Measurements from ENCODE around the gene C1orf216.
"Not testable (repeated sequence)": the region's sequence is repeated elsewhere in the genome, so short reads cannot be mapped to it uniquely, and the experiment has no call there.

The C1orf216 gene, protein sequence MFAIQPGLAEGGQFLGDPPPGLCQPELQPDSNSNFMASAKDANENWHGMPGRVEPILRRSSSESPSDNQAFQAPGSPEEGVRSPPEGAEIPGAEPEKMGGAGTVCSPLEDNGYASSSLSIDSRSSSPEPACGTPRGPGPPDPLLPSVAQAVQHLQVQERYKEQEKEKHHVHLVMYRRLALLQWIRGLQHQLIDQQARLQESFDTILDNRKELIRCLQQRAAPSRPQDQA

DNA sequence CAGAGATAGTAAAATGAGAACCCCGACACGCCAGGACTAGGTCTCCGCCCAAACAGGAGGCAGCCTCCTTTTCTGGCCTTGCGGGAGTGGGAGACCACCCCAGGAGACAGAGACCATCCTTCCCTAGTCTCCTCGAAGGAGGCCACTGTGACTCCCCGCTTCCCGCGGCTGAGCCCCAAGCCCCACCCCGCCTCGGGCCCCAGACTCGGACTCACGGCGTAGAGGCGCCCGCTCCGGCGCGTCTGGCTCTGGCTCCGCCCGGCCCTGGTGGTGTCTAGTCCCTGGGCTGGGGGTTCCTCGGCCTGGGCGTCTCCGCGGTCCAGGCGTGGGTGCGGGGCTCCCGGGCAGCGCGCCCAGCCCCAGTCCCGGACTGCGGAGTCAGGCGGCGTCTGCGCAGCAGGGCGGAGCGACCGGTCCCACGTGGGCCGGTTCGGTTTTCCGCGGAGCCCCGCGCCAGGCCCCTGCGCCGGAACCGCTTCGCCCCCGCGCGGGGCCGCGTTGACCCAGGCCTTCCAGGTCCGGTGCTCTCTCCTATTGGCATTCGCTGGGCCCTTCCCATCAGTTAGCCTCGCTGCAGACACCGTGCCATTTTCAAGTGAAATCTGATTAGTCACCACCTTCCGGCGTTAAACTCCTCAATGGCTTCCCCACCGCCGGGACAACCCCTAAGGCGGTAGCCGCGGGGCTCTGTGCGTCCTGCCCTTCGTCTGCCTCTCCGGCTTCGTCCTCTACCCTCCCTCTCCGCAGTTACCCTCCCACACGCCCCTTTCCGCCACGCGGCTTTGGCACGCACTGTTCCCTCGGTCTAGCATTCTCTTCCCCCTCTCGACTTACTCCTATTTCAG lies at the start of gene C1orf216:
Gene C1orf216 (minus strand): TSS at position 393 of the 845 bp plus-strand sequence. CDS start 2,563 bp downstream, outside the sequence.
- peak; percentile 78 for DNase-seq

DNA sequence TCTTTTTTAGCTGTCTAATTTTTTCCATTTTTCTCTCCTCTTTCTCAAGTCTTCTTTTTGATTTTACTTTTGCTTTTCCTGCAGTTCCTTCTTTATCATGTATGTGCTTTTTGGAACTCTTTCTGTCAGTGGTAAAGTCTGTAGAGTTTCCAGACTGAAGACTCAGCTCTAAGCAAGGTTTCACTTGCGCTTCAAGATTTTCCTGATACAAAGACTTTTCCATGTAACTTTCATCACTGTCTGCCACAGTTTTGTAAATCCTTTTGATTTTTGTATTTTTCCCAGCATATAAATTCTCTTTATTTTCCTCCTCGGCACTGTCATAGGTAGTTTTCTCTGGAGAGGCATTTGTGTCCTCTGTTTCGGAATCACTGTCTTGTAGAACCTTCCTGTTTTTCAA lies 45.6 kb upstream of the C1orf216 start:
- no peak for DNase-seq

DNA sequence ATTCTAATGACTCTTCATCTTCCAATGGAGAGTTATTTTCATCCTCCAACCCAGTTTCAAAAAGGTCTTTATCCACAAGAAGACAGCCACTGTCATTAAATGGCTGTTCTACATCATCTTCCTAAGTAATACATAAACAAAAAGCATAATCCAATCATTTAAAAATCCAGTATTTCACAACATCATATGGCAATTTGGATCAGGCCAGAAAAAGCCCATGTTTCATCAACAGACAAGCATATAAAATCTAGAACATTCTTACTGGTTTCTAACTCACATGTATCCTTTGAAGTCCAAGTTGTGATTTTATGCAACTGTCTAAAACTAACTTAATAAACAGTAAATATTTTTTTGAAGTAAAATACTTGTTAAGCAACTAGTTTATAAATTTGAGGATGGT lies 44.5 kb upstream of the C1orf216 start:
- no peak for DNase-seq

DNA sequence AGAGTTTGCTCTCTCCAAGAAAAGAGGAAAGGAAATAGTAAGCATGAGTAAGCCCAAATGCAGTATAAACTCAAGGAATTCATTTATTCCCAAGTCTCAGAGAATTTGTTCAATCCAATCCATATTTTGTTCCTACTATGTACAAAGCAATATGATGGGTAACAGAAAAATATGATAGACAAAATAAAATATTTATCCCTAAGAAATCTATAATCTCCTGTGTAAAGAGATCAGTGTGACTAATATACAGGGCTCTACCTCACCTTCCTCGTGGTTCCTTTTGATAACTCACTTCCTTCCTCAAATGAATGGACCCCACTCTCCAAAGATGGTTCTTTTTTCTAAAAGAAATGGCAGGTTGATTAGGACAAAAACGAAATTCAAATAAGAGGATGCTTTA lies 43.5 kb upstream of the C1orf216 start:
- DNase-seq: no peak

DNA sequence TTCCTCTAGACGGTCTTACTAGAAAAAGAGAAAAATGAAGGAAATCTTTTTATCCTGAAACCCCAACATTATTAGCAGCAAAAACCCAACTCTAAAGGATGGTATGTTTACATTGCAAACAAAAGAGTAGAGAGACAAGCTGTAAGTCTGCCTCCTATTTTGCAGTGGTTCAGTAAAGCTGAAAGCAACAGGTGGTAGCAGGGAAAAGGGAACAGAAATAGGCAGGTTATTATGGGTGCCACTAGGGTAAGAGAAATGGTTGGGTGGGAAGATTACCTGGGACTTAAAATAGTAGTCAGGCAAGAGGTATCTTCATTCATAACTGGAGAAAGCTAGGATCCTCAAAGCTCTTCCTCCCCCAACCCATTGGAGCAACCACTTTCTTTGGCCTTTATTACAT lies 37.4 kb upstream of the C1orf216 start:
- DNase-seq: no peak

DNA sequence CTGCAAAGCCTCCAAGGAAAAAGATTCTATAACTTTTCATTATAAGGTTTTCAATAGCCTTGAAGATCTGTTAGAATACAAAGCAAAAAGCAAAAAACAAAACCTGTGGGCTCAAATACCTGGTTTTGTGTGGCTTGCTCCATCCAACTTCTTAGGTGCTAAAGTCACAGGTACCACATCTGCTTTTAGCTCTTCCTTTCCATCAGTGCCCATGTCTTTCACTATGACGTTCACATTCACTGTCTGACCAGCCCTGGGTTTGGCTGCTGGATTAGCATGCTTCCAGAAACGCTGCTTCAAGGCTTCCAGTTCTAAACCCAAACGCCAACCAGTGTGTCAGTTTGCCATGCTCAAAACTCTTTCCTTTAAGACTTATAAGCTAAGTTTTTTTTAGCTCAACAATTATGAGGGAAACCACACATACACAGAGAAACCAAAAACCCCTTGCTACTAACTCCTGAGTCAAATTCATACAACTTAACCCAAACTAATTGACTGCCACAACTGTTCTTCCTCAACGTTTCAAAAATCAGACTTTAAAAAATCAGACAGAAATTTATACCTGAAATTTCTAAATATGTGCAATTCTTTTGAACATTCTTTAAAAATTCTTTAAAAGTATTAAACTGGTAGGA lies 35.1 kb upstream of the C1orf216 start:
- no peak for DNase-seq

DNA sequence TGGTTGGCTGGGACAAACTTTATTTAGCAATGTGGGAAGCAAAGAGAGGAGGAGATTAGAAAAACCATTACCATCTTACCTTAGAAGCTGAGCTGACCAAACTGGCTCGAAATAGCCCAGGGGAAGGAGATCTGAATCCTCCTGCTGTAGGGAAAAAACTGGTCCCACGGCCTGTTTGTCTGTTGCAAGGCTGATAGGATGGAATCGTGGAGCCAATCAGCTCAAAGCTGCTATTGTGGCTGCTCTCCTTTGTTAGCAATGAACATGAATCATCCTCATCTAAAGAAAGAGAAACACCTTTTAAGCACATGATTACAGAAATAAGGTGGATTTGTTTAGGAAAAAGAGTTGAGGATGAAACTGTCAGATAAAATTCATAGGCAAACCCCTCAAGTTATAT lies 29.6 kb upstream of the C1orf216 start:
- DNase-seq: peak; percentile 54

DNA sequence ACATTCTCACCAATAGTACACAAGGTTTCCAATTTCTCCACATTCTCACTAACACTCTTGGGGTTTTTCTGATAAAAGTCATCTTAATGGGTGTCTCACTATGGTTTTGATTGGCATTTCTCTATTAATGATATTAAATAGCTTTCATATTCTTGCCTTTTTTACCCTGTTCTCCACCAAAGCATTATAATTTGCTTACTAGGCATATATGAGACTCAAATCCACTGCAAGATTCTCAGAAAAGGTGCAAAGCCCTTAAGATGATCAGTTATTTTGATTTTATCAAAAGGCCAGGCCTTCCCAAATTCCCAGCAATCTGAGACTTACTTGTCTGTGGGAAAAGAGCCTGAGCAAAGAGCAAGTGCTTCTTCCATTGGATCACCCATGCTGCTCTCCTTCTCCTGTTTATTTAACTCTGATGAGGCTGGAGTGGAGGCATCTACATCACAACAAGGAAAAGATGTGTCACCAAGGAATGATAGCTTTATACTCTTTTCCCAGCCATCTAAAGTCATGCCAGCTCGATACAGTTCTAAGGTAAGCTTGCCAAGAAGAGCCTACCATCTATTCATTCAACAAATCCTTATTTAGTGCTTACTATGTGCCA lies 26.5 kb upstream of the C1orf216 start:
- DNase-seq: no peak

DNA sequence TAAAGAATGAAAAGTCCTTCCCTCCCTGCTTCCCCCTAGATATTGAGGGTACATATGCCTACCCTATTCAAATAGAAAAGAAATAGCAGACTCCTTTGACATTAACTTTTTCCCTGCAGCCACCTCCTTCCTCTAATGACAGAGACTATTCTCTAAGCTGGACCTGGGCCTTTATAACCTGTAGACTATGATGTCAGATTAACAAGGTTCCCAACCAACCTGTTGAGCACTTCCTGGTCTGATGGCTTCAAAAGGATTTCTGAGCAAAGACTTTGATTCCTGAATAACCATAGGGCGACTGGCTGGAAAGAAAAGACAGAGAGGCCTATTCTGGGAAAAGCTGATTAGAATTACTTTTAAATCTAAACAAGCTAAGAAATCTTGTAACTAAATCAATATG lies 18.4 kb upstream of the C1orf216 start:
- DNase-seq: no peak

DNA sequence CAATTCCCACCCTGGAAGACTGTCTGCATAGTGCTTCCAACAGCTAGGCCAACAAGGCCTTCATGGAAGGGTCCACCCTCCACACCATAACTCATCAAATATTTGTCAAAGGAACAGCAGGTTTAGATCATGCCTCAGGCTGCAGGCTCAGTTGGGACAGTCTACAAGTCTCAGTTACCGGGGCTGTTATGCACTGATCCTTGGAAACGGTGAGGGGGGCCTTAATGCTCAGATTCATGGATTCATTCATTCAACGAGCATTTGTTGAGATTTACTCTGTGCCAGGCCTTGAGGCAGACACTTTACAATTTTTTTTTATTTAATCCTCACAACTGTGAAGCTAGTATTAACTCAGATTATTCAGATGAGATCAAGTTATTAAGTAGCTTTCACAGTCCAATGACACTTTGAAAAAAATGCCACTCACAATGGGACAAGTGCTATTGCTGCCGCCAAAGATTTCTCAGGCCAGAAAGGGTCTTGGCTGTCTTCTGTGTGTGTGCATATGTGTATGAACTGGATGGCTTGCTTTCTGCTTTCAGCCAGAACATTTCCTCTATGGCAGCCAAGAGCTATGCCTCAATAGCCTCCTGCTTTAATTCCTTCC lies 8.9 kb upstream of the C1orf216 start:
- DNase-seq: no peak

DNA sequence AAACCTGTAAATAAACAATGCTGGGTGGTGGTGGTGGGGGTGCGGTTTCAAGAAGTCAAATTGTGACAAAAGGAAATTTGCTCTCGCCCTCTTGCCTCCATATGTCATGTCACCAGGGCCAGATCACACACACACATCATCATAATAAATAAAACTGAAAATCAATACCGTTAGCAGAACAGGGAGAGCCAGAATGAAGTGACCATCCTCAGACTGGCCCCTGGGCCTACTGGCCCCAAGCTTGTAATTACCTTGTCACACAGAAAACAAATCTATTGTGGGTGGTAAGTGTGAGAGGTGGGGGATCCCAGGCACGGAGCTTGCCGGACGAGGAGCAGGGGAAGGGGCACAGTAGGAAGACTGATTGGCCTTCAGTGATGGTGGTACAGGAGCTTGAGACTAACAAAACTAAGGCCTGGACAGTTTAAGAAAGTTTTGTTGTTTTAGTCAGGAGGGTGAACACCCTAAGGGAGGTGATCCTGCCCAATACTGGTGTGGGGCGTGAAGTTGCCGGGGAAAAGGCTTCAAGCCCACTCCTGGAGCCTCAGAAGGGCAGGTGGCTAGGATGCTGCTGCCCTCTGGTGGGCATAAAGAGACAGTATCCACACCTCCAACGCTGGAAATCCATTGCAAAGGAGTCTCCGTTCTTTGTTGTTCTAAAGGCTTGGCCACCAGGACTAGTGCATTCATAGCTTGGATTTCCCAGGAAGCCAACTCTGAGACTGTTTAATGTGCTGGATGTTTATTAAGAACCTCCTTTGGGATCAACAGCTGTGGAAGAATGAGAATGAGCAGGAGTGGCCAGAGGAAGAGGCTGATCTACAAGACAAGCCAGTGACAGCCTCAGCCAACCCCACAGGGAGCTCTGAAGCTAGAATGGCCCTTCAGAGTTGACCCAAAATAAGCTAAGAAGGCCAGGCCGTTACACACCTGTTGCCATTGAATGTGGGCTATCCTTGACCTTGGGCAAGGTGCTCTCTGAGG lies 8.1 kb upstream of the C1orf216 start:
- DNase-seq: peak; percentile 77

DNA sequence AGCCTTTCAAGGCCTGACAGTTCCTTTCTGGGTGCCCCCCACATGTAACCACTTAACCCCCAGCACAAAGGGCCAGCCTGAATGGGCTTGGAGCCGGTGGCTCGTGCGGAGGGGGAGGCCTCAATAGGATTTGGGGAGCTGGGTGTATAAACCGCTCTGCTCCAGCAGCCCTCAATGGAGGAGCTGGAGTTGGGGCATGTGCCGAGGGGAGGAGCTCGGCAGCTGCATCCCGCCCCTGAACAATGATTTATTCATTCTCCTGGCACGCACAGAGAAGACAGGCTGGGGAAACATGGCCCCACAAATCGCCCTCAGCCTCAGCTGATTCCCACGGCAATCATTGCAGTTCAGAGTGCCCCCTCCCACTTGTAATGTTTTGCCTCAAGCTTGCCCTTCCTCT lies 6.9 kb upstream of the C1orf216 start:
- DNase-seq: no peak

DNA sequence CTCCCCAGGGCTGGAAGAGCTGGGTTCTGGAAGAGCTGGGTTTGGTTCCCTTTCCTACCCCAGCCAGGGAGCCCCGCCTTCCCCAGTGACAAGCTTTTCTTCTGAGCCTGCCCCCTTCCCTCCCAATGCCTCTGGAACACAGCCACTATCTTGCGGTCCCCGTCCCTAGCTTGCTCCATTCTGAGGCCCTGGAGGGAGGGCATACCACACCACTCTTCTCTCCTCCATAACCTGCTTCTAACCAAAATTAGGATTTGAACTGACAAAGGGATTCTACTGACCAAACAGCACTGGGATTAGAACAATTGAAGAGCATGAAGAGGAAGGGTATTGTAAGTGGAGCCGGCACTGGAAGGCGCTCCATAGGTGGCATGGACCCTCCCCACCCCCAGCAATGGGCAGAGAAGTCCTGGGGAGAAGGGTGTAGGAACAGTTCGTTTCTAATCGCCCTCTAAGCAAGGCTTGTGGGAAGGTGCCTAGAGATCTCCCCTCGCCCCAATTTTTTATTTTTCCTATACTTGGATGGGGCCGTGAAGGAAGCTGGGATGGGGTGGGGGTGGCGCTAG lies 690 bp downstream of the C1orf216 start:
- DNase-seq: peak; percentile 32

DNA sequence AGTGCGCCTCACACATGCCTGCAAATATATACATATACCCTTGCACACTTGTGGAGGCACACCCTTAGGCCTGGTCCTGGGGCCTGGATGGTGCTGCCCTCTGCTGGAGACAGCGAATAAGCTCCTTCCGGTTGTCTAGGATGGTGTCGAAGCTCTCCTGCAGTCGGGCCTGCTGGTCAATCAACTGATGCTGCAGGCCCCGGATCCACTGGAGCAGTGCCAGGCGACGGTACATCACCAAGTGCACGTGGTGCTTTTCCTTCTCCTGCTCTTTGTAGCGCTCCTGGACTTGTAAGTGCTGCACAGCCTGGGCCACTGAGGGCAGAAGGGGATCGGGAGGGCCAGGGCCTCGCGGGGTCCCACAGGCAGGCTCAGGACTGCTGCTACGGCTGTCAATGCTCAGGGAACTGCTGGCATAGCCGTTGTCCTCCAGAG lies 3.1 kb downstream of the C1orf216 start:
- DNase-seq: peak; percentile 92

DNA sequence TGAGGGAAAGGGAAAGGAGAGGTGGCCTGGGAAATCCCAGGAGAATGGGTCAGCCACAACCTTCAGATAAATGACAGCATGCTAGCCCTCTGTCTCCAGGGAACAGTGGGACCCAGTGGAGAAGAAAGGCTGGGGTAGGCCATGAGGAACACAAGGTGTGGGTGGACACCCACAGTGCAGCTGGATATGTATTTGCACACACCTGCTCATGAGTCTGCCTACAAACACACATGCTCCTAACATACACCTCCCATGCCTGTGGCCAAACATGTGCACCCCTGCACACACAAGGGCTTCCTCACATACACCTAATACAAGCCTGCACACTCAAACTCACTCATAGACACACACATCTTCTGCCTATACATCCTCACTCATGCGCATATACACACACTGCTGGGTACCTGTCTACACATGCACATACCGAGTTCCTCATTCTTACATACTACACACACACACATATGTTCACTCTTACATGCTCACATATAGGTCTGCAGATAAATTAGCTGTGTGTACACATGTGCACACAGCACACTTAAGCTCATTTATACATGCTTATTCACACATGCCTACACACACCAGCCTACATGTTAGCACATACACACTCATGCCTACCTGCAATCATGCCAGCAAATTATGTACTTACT lies 3.6 kb downstream of the C1orf216 start:
- DNase-seq: no peak

DNA sequence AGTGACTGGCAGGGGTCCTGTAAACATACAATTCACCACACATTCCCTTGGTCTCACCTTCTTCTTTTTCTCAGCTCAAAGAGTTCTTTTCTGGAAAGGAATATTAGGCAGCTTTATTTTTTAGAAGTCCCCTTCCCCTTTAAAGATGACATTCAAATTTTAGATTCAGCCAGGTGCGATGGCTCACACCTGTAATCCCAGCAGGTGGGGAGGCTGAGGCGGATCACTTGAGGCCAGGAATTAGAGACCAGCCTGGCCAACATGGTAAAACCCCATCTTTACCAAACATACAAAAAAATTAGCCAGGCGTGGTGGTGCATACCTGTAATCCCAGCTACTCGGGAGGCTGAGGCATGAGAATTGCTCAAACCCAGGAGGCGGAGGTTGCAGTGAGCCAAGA lies 7.6 kb downstream of the C1orf216 start:
- DNase-seq: not testable (repeated sequence)

DNA sequence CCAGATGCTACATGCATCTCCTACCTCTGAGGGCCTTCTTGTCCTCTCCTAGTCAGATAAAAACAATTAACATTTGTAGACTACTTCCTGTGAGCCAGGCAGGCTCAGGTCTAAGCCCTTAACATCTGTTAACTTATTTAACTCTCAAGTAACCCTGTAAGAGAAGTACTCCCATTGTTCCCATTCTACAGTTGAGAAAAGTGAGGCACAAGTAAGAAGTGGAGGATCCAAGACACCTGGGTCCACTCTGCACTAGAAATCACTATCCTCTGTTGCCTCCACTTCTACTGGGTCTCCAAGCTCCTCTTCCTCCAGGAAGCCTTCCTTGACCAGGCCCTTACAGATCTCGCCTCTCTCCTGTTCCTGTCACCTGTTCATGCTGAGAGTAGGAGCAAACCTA lies 9.7 kb downstream of the C1orf216 start:
- DNase-seq: peak; percentile 32

DNA sequence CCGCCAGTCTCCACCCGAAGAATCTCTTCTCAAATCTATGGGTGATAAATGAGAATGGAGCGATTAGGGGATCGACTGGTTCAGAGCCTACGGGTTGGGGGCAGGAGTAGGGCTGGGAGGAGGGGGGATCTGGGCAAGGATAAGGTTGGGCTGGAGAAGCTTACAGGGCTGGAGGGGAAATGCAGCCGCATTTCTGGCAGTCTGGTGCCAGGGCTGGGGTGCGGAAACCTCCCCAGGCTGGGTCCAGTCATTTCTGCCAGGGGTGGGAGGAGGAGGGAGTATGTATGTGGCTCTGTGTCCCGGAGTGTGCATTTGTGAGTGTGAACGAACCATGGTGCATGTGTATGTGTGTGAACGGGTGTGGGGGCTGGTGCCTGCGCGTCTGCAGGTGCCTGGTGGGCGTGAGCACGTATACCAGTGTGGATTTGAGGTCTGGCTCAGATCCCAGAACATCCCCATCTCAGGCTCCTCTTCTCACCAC lies 10.2 kb downstream of the C1orf216 start:
- DNase-seq: peak; percentile 64

DNA sequence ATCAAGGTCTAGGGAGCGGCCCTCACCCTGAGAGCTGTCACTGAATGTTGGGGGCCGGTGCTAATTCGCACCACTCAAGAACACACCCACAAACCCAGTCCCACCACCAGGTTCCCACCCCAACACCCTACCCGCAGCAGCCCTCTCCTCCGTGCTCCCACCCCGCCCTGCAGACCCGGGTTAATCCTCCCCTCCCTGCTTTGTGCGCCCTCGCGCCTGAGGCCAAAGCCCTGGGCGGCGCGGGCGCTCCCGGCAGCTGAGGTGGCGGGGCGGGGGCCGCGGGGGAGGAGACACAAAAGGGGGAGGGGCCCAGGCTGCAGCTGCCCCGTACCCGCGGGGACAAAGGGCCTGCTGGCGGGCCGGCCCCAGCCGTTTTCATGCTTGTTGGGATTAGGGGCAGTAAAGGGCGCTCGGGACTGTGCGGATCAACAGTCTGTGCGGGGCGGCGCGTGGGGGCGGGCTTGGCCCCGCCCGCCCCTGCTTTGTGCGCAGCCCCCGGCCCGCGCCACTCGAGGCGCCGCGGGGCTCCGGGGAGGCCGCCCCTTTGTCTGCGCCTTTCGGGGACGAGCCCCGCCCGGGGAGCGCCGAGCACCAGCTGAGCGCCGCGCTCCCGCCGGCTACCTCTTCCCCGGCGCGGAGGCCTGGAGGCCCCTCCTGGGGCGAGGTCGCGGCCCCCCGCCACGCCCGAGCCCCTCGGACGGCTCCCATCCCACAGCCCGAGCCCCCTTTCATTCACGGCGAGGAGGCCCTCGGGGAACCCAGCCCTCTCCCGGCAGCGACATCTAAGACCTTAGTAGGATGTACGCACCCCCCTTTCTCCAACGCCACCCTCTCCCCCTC lies 10.9 kb downstream of the C1orf216 start:
- peak; percentile 88 for DNase-seq

Data from DMS53 (cell line).